B cell (primary cell): ENCODE measurements around the gene FKBP2. TPM values are rescaled to one million over a fixed set of nuclear protein-coding genes. Genes with fewer than 3 reads are reported as not detected.

ENCODE experiments used
- ATAC-seq: fragments of 200-7000 bp; cut with Tn5 transposase; one replicate; pipeline ENCODE4 v1.10.0; 2021; ENCODE audit warnings: low read depth, mild to moderate bottlenecking, moderate number of reproducible peaks, moderate library complexity
- CTCF ChIA-PET: fragments of 350-600 bp; sonication (Branson Sonifier 250); formaldehyde crosslinking; loops from one replicate; lab custom pipeline; 2021; ENCODE audit warnings: antibody characterized with exemption, inconsistent platforms; lab: Charles Lee
- POLR2A ChIA-PET: fragments of 350-600 bp; sonication (Branson Sonifier 250); formaldehyde crosslinking; loops from one replicate; lab custom pipeline; 2021; ENCODE audit warnings: antibody characterized with exemption; lab: Charles Lee
- DNase-seq: peaks from one replicate; pipeline ENCODE4 v3.0.0; 2013
- H2AFZ ChIP-seq: 2 replicates; pipeline ENCODE4 v1.6.1; 2012; ENCODE audit warnings: mild to moderate bottlenecking, low read depth, low read length; ENCODE audit not compliant: insufficient read depth, poor library complexity, severe bottlenecking
- H3K27ac ChIP-seq, 2 donors: 1 replicate in 1 of 2; 2 replicates in 1 of 2; pipeline ENCODE4 v1.5.1; 2012 to 2013; ENCODE audit warnings: low read length in 2 of 2, mild to moderate bottlenecking in 2 of 2, moderate library complexity in 1 of 2
- H3K27me3 ChIP-seq, 4 experiments: fragments of 200-600 bp in 1 of 4; sonication (generic) in 1 of 4; replicated peaks in 1 of 4; 1 replicate in 2 of 4; 2 replicates in 2 of 4; pipeline versions ENCODE4 v1.6.1 to v1.7.0; 2013 to 2016; ENCODE audit warnings: low read length in 3 of 4, mild to moderate bottlenecking in 2 of 4, mixed read lengths in 1 of 4, moderate library complexity in 1 of 4; ENCODE audit not compliant: insufficient read depth in 4 of 4, control insufficient read depth in 3 of 4; ENCODE audit errors: control extremely low read depth in 1 of 4
- H3K36me3 ChIP-seq, 2 experiments: replicated peaks in 1 of 2; 1 replicate in 1 of 2; 2 replicates in 1 of 2; pipeline versions ENCODE4 v1.6.1 to v1.7.1; 2013; ENCODE audit warnings: low read length in 1 of 2; ENCODE audit not compliant: insufficient read depth in 2 of 2, control insufficient read depth in 1 of 2; ENCODE audit errors: control extremely low read depth in 1 of 2, extremely low read depth in 1 of 2
- H3K4me1 ChIP-seq, 2 donors: fragments of 200-600 bp in 1 of 2; sonication (generic) in 1 of 2; 1 replicate in 1 of 2; 2 replicates in 1 of 2; pipeline versions ENCODE4 v1.5.1 to v1.6.1; 2013 to 2017; ENCODE audit warnings: low read length in 2 of 2; ENCODE audit not compliant: control insufficient read depth in 2 of 2, insufficient read depth in 2 of 2
- H3K4me2 ChIP-seq: replicated peaks from 2 replicates; pipeline ENCODE3; 2012; ENCODE audit warnings: mild to moderate bottlenecking, low read depth, low read length; ENCODE audit not compliant: poor library complexity, severe bottlenecking
- H3K4me3 ChIP-seq, 5 experiments: fragments of 200-600 bp in 1 of 5; sonication (generic) in 1 of 5; 1 replicate in 3 of 5; 2 replicates in 2 of 5; pipeline versions ENCODE4 v1.5.1 to v1.7.0; 2011 to 2016; ENCODE audit warnings: low read length in 4 of 5, mild to moderate bottlenecking in 4 of 5, low read depth in 2 of 5, control low read depth in 1 of 5, moderate library complexity in 1 of 5; ENCODE audit not compliant: insufficient read depth in 1 of 5; ENCODE audit errors: control extremely low read depth in 1 of 5, extremely low read depth in 1 of 5
- H3K79me2 ChIP-seq: fragments of 200-600 bp; sonication (generic); one replicate; pipeline ENCODE4 v1.6.0; 2016; ENCODE audit warnings: low read length; ENCODE audit not compliant: control insufficient read depth, insufficient read depth
- H3K9ac ChIP-seq: fragments of 200-600 bp; sonication (generic); 2 replicates; pipeline ENCODE4 v1.6.1; 2017; ENCODE audit warnings: mild to moderate bottlenecking, low read length, moderate library complexity
- H3K9me3 ChIP-seq, 3 donors: one replicate each; pipeline versions ENCODE4 v1.6.1 to v1.7.1; 2013; ENCODE audit warnings: low read length in 2 of 3; ENCODE audit not compliant: control insufficient read depth in 2 of 3, insufficient read depth in 1 of 3; ENCODE audit errors: control extremely low read depth in 1 of 3
- H4K20me1 ChIP-seq: 2 replicates; pipeline ENCODE4 v1.6.0; 2012; ENCODE audit warnings: mild to moderate bottlenecking, low read length; ENCODE audit not compliant: insufficient read depth, control insufficient read depth, poor library complexity, severe bottlenecking
- H3K27ac Mint-ChIP-seq: one replicate; pipeline ENCODE4 v1.8.0; 2021; ENCODE audit warnings: mixed read lengths
- H3K27me3 Mint-ChIP-seq: one replicate; pipeline ENCODE4 v1.8.0; 2021; ENCODE audit warnings: mixed read lengths
- H3K4me1 Mint-ChIP-seq: one replicate; pipeline ENCODE4 v1.8.0; 2021; ENCODE audit warnings: mixed read lengths
- H3K4me3 Mint-ChIP-seq: one replicate; pipeline ENCODE4 v1.8.0; 2021; ENCODE audit warnings: mixed read lengths
- H3K9me3 Mint-ChIP-seq: one replicate; pipeline ENCODE4 v1.8.0; 2022; ENCODE audit warnings: mixed read lengths; ENCODE audit not compliant: insufficient read depth
- CTCF ChIP-seq: fragments of 200-600 bp; IDR thresholded peaks from one replicate; pipeline ENCODE4 v1.8.0; 2022; ENCODE audit warnings: antibody characterized with exemption, mild to moderate bottlenecking
- EZH2 ChIP-seq: IDR thresholded peaks from 2 replicates; pipeline ENCODE4 v1.6.1; 2012; ENCODE audit warnings: borderline replicate concordance, low read depth, mild to moderate bottlenecking, moderate library complexity, low read length; ENCODE audit not compliant: insufficient read depth, poor library complexity, severe bottlenecking
- WGBS: methylation state at CpG from one replicate; pipeline ENCODE4 v1.1.5; 2013; ENCODE audit warnings: missing lambda C conversion rate; ENCODE audit not compliant: insufficient coverage; 5-methylcytosine and 5-hydroxymethylcytosine counted together
- intact Hi-C: fragments of 100-400 bp; cut with micrococcal nuclease; formaldehyde crosslinking; loops from one replicate; pipeline ENCODE4 v1.10.0; 2022
- polyA plus RNA-seq: library from polyadenylated mRNA; depleted of rRNA; stranded (reverse); fragments of >200 nt; gene quantifications from 2 replicates; pipeline ENCODE4 v1.2.3, GENCODE V29; 2012
- total RNA-seq, 2 donors: library from RNA; stranded (reverse); fragments of 120-200 nt in 1 of 2; gene quantifications; 1 replicate in 1 of 2; 2 replicates in 1 of 2; pipeline versions ENCODE4 v1.2.3 to v1.2.4, GENCODE V29; 2013 to 2022

Gene FKBP2
- total and polyA plus RNA-seq, 2 donors (not counting 1 experiment from before 2014, with no cell fraction given) = 23.7 to 38.2 TPM

GRCh38 chr11:64244966-64245365, 4.1 kb downstream of the FKBP2 start:
- H3K36me3 ChIP-seq = peaks cover 0 to 11% of the 10 kb centered on the region in 2 experiments
- no peaks in the 10 kb centered on the region for H3K9me3 Mint-ChIP-seq
- H3K27ac Mint-ChIP-seq = peak overlapping the region; percentile 91
- intact Hi-C loops = no loop called here
- no peaks in the 10 kb centered on the region for H3K27me3 ChIP-seq
- peaks cover 40% of the 10 kb centered on the region for H3K4me1 Mint-ChIP-seq
- H3K79me2 ChIP-seq = peaks cover 9% of the 10 kb centered on the region
- ATAC-seq (no peak), DNase-seq (no peak)
- H3K4me3 ChIP-seq = peak overlapping the region in 3 of 5 experiments; percentile 59 to 69 (median 62)
- H3K27ac ChIP-seq = peak overlapping the region; percentile 53 to 79
- H3K4me3 Mint-ChIP-seq = peak overlapping the region; percentile 90
- H3K9me3 ChIP-seq = no peaks in the 10 kb centered on the region
- peaks cover 7% of the 10 kb centered on the region for H4K20me1 ChIP-seq
- H3K4me1 ChIP-seq = peaks cover 23 to 51% of the 10 kb centered on the region in 2 donors
- TF ChIP-seq EZH2 (no peak), CTCF (no peak)
- no peak overlapping the region for H2AFZ ChIP-seq
- WGBS = 51% methylated on average over 3 of the region's 6 CpGs
- POLR2A ChIA-PET = interaction anchor here (0.6 to 4.0 kb wide), 11 partner anchors 9 to 1457 kb away, joined by 3 to 37 read pairs (median 6); partner anchors contain the start of genes FERMT3, NUDT22, STIP1 and TRPT1
- peak overlapping the region; percentile 79 for H3K4me2 ChIP-seq
- H3K9ac ChIP-seq = peak overlapping the region; percentile 53
- CTCF ChIA-PET = interaction anchor here (0.6 to 10.4 kb wide), 12 partner anchors 12 to 244 kb away, joined by 3 to 141 read pairs (median 4); partner anchors contain the start of genes BAD, ESRRA, FERMT3 and NUDT22
- no peaks in the 10 kb centered on the region for H3K27me3 Mint-ChIP-seq

DNA sequence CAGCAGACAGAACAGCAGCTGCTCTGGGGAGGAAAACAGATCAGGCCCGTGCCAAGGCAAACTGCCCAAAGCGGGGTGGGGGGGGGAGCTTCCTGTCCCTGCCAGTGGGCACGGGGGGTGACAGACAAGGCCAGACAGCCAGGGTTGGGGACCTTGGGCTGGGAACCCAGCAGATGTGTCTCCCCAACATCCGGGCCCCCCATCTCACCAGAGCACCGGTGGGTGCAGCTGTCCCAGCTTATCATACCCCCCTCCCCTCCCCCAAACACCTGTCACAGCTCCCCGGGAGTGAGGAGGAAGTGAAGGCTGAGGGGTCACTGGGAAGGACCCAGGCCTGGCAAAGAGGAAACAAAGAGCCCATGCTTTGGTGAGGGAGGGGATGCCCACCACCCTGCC, 4.5 kb downstream of the FKBP2 start:
- Histone ChIP-seq H3K27me3 (no peaks in the 10 kb centered on the region), H3K4me1 (peaks cover 18 to 48% of the 10 kb centered on the region in 2 donors), H3K9me3 (no peaks in the 10 kb centered on the region), H2AFZ (peak overlapping the region; percentile 19), H3K4me3 (peak overlapping the region; percentile 5 to 69 (median 62)), H3K79me2 (peaks cover 9% of the 10 kb centered on the region), H4K20me1 (peaks cover 7% of the 10 kb centered on the region), H3K27ac (peak overlapping the region; percentile 53 to 79), H3K9ac (peak overlapping the region; percentile 53), H3K36me3 (peaks cover 0 to 11% of the 10 kb centered on the region in 2 experiments), H3K4me2 (peak overlapping the region; percentile 79)
- intact Hi-C loops = no loop called here
- ATAC-seq (no peak), DNase-seq (no peak)
- Mint-ChIP-seq H3K9me3 (no peaks in the 10 kb centered on the region), H3K4me1 (peaks cover 38% of the 10 kb centered on the region), H3K27me3 (no peaks in the 10 kb centered on the region), H3K27ac (peak overlapping the region; percentile 91), H3K4me3 (peak overlapping the region; percentile 90)
- POLR2A ChIA-PET = interaction anchor here (0.7 to 4.0 kb wide), 9 partner anchors 9 to 1649 kb away, joined by 3 to 37 read pairs (median 8); partner anchors contain the start of genes FERMT3, NUDT22, STIP1 and TRPT1
- TF ChIP-seq EZH2 (no peak), CTCF (no peak)
- 0% methylated on average over 2 of the region's 6 CpGs for WGBS
- CTCF ChIA-PET = interaction anchor here (0.7 to 10.4 kb wide), 10 partner anchors 12 to 110 kb away, joined by 3 to 141 read pairs (median 4); partner anchors contain the start of genes BAD, ESRRA, FERMT3 and NUDT22
